H9 (cell line): Measurements from ENCODE around the gene IPPK. TPM values are rescaled to one million over a fixed set of nuclear protein-coding genes. Genes with fewer than 3 reads are reported as not detected.
A peak's percentile ranks its signal among the peaks of the same experiment; 100 is the strongest.

Source experiments
- DNase-seq: peaks from one replicate; pipeline ENCODE4 v3.0.0-alpha.2; 2017
- H2AFZ ChIP-seq: one replicate; pipeline ENCODE4 v1.6.1; 2013; ENCODE audit warnings: mild to moderate bottlenecking, low read length, control low read depth, moderate library complexity
- H2AK5ac ChIP-seq: 2 replicates; pipeline ENCODE4 v1.6.1; 2013; ENCODE audit warnings: low read length, control low read depth, mixed read lengths; ENCODE audit not compliant: insufficient read length
- H2BK120ac ChIP-seq: one replicate; pipeline ENCODE4 v1.6.1; 2013; ENCODE audit warnings: low read depth, mild to moderate bottlenecking, low read length, control low read depth, inconsistent platforms; ENCODE audit not compliant: poor library complexity, severe bottlenecking
- H2BK12ac ChIP-seq: 2 replicates; pipeline ENCODE4 v1.6.1; 2013; ENCODE audit warnings: low read length, control low read depth, mixed read lengths, low read depth; ENCODE audit not compliant: insufficient read length
- H2BK15ac ChIP-seq: 2 replicates; pipeline ENCODE4 v1.6.1; 2013; ENCODE audit warnings: low read depth, low read length, control low read depth
- H2BK20ac ChIP-seq: one replicate; pipeline ENCODE4 v1.6.1; 2013; ENCODE audit warnings: low read depth, mild to moderate bottlenecking, low read length, control low read depth, inconsistent platforms; ENCODE audit not compliant: poor library complexity, severe bottlenecking
- H2BK5ac ChIP-seq: 2 replicates; pipeline ENCODE4 v1.6.1; 2013; ENCODE audit warnings: low read length, control low read depth, mixed read lengths; ENCODE audit not compliant: insufficient read length
- H3K14ac ChIP-seq: 2 replicates; pipeline ENCODE4 v1.6.1; 2013; ENCODE audit warnings: low read length, control low read depth; ENCODE audit not compliant: insufficient read depth
- H3K18ac ChIP-seq: 2 replicates; pipeline ENCODE4 v1.6.1; 2013; ENCODE audit warnings: low read depth, mild to moderate bottlenecking, mixed read lengths, low read length, control low read depth; ENCODE audit not compliant: insufficient read length
- H3K23ac ChIP-seq: 2 replicates; pipeline ENCODE4 v1.6.1; 2013; ENCODE audit warnings: low read length, control low read depth, mixed read lengths, low read depth; ENCODE audit not compliant: insufficient read length
- H3K23me2 ChIP-seq: 2 replicates; pipeline ENCODE4 v1.6.1; 2013; ENCODE audit warnings: low read depth, mild to moderate bottlenecking, mixed read lengths, low read length, control low read depth; ENCODE audit not compliant: insufficient read length, poor library complexity, severe bottlenecking
- H3K27ac ChIP-seq: 2 replicates; pipeline ENCODE4 v1.5.1; 2013; ENCODE audit warnings: low read length, control low read depth, mixed read lengths, low read depth; ENCODE audit not compliant: insufficient read length
- H3K27me3 ChIP-seq: 2 replicates; pipeline ENCODE4 v1.6.1; 2013; ENCODE audit warnings: low read length, control low read depth, inconsistent platforms; ENCODE audit not compliant: insufficient read depth
- H3K4ac ChIP-seq: 2 replicates; pipeline ENCODE4 v1.6.1; 2013; ENCODE audit warnings: low read depth, mild to moderate bottlenecking, control low read depth, inconsistent platforms, low read length, moderate library complexity
- H3K4me1 ChIP-seq: 2 replicates; pipeline ENCODE4 v1.6.1; 2013; ENCODE audit warnings: low read length, control low read depth, inconsistent platforms; ENCODE audit not compliant: insufficient read depth
- H3K4me2 ChIP-seq: 2 replicates; pipeline ENCODE4 v1.6.1; 2013; ENCODE audit warnings: low read length, control low read depth, mixed read lengths; ENCODE audit not compliant: insufficient read length, insufficient read depth
- H3K56ac ChIP-seq: 2 replicates; pipeline ENCODE4 v1.6.1; 2013; ENCODE audit warnings: low read depth, mild to moderate bottlenecking, mixed read lengths, low read length, control low read depth; ENCODE audit not compliant: insufficient read length
- H3K79me1 ChIP-seq: 2 replicates; pipeline ENCODE4 v1.6.1; 2013; ENCODE audit warnings: low read depth, mild to moderate bottlenecking, moderate library complexity, low read length, control low read depth, inconsistent platforms; ENCODE audit not compliant: insufficient read depth, poor library complexity, severe bottlenecking
- H3K79me2 ChIP-seq: 2 replicates; pipeline ENCODE4 v1.6.1; 2013; ENCODE audit warnings: low read length, control low read depth, inconsistent platforms; ENCODE audit not compliant: insufficient read depth
- H3K9ac ChIP-seq: 2 replicates; pipeline ENCODE4 v1.6.1; 2013; ENCODE audit warnings: low read length, control low read depth, mixed read lengths; ENCODE audit not compliant: insufficient read length; ENCODE audit errors: extremely low read depth
- H3K9me3 ChIP-seq: one replicate; pipeline ENCODE4 v1.6.1; 2013; ENCODE audit warnings: low read depth, low read length, inconsistent platforms; ENCODE audit not compliant: control insufficient read depth
- H3T11ph ChIP-seq: one replicate; pipeline ENCODE4 v1.6.1; 2013; ENCODE audit warnings: mild to moderate bottlenecking, low read length, control low read depth, inconsistent platforms
- H4K20me1 ChIP-seq: one replicate; pipeline ENCODE4 v1.6.1; 2013; ENCODE audit not compliant: control insufficient read depth, insufficient read length, insufficient read depth
- H4K5ac ChIP-seq: 2 replicates; pipeline ENCODE4 v1.6.1; 2013; ENCODE audit warnings: low read depth, mild to moderate bottlenecking, mixed read lengths, low read length, control low read depth; ENCODE audit not compliant: insufficient read length
- H4K8ac ChIP-seq: replicated peaks from 2 replicates; pipeline ENCODE4 v1.6.1; 2013; ENCODE audit warnings: low read length, control low read depth, mixed read lengths, low read depth; ENCODE audit not compliant: insufficient read length
- H4K91ac ChIP-seq: 2 replicates; pipeline ENCODE4 v1.6.1; 2013; ENCODE audit warnings: low read depth, mild to moderate bottlenecking, moderate library complexity, mixed read lengths, low read length, control low read depth; ENCODE audit not compliant: insufficient read length
- H3K27ac Mint-ChIP-seq, 3 experiments: 2 replicates in 2 of 3; 3 replicates in 1 of 3; pipeline ENCODE4 v1.8.0; 2020 to 2021; ENCODE audit warnings: mixed read lengths in 3 of 3, mild to moderate bottlenecking in 1 of 3, moderate library complexity in 1 of 3
- H3K27me3 Mint-ChIP-seq: 2 replicates; pipeline ENCODE4 v1.8.0; 2021; ENCODE audit warnings: low read depth, mild to moderate bottlenecking, moderate library complexity, mixed read lengths
- H3K36me3 Mint-ChIP-seq, 3 experiments: 2 replicates in 2 of 3; 3 replicates in 1 of 3; pipeline ENCODE4 v1.8.0; 2020 to 2021; ENCODE audit warnings: low read depth in 3 of 3, mixed read lengths in 3 of 3; ENCODE audit not compliant: insufficient read depth in 1 of 3
- H3K4me1 Mint-ChIP-seq, 2 experiments: 2 replicates each; pipeline ENCODE4 v1.8.0; 2020; ENCODE audit warnings: mixed read lengths in 2 of 2
- H3K4me3 Mint-ChIP-seq, 2 experiments: 2 replicates in 1 of 2; 3 replicates in 1 of 2; pipeline ENCODE4 v1.8.0; 2020 to 2021; ENCODE audit warnings: mild to moderate bottlenecking in 2 of 2, mixed read lengths in 2 of 2, moderate library complexity in 1 of 2
- H3K9me3 Mint-ChIP-seq, 2 experiments: 2 replicates in 1 of 2; 3 replicates in 1 of 2; pipeline ENCODE4 v1.8.0; 2020; ENCODE audit warnings: mild to moderate bottlenecking in 2 of 2, mixed read lengths in 2 of 2, moderate library complexity in 1 of 2
- WGBS: extraction: QIAGEN DNeasy Blood & Tissue Kit; methylation state at CpG from one replicate; pipeline ENCODE4 v1.1.7; 2013; ENCODE audit warnings: missing lambda C conversion rate, low lambda C conversion rate, mixed read lengths; ENCODE audit not compliant: insufficient read length; ENCODE audit errors: extremely low coverage; 5-methylcytosine and 5-hydroxymethylcytosine counted together
- total RNA-seq: library from RNA; stranded (reverse); gene quantifications from 2 replicates; pipeline ENCODE4 v1.2.1, GENCODE V29; 2021
- TF ChIP-seq, protein P1 (sequence below): fragments of 200-600 bp; sonication (generic); conservative IDR thresholded peaks from 3 replicates; pipeline ENCODE4 v1.8.0; 2021; ENCODE audit warnings: antibody characterized with exemption, mild to moderate bottlenecking

IPPK gene
- total RNA-seq, 1 experiment from 2014 or later: 10.7 TPM

DNA sequence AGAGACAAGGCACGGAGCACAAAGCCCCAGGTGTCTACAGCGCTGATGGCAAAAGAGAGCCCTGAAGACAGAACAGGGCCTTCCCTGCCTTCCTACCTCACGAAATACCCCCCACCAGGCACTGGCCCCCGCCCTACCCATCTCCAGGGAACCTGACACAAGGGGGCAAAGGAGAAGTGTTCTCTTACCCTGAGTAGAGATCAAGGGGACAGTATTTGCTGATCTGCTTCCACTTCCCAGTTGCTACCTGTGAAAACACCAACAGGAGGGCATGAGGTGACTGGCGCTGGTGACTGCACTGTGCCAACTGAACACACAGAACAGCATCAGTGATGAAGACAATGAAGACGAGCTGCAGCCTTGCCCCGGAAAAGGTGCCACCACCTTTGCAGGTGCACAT, 27.4 kb downstream of the IPPK start:
- Mint-ChIP-seq H3K27ac (no peak overlapping the region), H3K4me3 (no peak overlapping the region), H3K36me3 (peaks cover 22 to 71% (median 45%) of the 10 kb centered on the region in 3 experiments; a peak in 6 of 7 replicates), H3K27me3 (no peaks in the 10 kb centered on the region), H3K4me1 (no peaks in the 10 kb centered on the region), H3K9me3 (no peaks in the 10 kb centered on the region)
- Histone ChIP-seq H3K9me3 (no peaks in the 10 kb centered on the region), H4K20me1 (no peaks in the 10 kb centered on the region), H3K23ac (no peak overlapping the region), H2BK120ac (no peak overlapping the region), H3K27ac (no peak overlapping the region), H3K18ac (no peak overlapping the region), H2BK5ac (no peak overlapping the region), H3K14ac (no peak overlapping the region; the same call in 1 of the 2 replicates), H3K27me3 (no peaks in the 10 kb centered on the region), H3K4me2 (no peak overlapping the region), H2BK12ac (no peak overlapping the region), H3K79me1 (no peaks in the 10 kb centered on the region), H2AK5ac (no peak overlapping the region), H2BK15ac (no peak overlapping the region), H3K4me1 (no peaks in the 10 kb centered on the region), H3K23me2 (no peaks in the 10 kb centered on the region), H3K4ac (no peak overlapping the region), H2AFZ (no peak overlapping the region), H3T11ph (no peak overlapping the region), H4K91ac (no peak overlapping the region), H4K8ac (no peak overlapping the region), H3K9ac (no peak overlapping the region), H4K5ac (no peak overlapping the region), H2BK20ac (no peak overlapping the region), H3K79me2 (no peaks in the 10 kb centered on the region), H3K56ac (no peak overlapping the region)
- DNase-seq: peak; percentile 12
- TF ChIP-seq, protein P1, sequence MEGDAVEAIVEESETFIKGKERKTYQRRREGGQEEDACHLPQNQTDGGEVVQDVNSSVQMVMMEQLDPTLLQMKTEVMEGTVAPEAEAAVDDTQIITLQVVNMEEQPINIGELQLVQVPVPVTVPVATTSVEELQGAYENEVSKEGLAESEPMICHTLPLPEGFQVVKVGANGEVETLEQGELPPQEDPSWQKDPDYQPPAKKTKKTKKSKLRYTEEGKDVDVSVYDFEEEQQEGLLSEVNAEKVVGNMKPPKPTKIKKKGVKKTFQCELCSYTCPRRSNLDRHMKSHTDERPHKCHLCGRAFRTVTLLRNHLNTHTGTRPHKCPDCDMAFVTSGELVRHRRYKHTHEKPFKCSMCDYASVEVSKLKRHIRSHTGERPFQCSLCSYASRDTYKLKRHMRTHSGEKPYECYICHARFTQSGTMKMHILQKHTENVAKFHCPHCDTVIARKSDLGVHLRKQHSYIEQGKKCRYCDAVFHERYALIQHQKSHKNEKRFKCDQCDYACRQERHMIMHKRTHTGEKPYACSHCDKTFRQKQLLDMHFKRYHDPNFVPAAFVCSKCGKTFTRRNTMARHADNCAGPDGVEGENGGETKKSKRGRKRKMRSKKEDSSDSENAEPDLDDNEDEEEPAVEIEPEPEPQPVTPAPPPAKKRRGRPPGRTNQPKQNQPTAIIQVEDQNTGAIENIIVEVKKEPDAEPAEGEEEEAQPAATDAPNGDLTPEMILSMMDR: no peak
- WGBS: no CpG with 5 or more reads among the region's 7 CpGs
